22Rv1 (cell line): ENCODE data around the gene SETD7.

Experiments used
- H3K27ac ChIP-seq: fragments of 450-650 bp; 2 replicates; pipeline ENCODE4 v1.5.1; 2017
- CTCF ChIP-seq: fragments of 450-650 bp; IDR thresholded peaks from 2 replicates; pipeline ENCODE4 v1.5.1; 2017; ENCODE audit warnings: mild to moderate bottlenecking
- ZFX ChIP-seq: fragments of 450-650 bp; IDR thresholded peaks from 2 replicates; pipeline ENCODE4 v1.6.1; 2017; ENCODE audit warnings: antibody characterized with exemption, borderline replicate concordance

SETD7 gene

DNA sequence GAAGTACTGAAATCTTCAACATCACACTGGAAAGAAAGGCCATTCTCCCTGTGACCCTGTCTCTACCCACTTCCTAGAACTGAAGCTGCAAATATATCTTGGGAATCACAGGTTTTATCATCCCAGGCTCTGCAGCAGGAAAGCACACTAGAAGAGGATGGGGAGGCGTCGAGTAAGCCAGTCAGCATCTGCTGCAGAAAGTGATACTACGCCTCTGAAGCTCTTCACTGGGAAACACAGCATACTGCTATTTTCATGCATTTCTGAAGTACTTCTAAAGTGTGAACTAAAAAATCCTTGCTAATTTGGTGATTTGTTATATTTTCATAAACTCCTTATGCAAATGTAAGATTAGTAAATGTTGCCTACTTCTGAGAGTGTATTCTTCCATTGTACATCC lies 73.0 kb downstream of the SETD7 start:
- TF ChIP-seq CTCF, result no peak
- no peak for TF ChIP-seq ZFX
- H3K27ac ChIP-seq, result no peak overlapping the region

DNA sequence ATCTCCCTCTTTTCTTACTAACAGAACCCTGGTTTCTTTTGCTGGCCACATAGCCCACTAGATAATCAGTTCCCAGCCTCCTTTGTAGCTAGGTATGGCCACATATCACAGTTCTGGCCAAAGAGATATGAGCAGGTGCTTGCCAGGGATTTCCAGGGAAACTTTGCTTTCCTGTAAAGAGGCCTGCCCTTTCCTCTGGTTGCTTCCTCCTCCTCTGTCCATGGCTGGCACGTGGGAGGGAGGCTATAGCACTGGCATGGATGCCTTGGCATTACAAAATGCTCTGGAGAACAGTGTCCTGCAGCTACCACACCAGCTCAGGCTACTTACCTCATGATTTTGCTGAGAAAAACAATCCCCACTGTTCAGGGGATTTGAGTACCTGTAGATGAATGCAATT lies 74.6 kb downstream of the SETD7 start:
- H3K27ac ChIP-seq, result no peak overlapping the region
- TF ChIP-seq ZFX (no peak), CTCF (no peak)

DNA sequence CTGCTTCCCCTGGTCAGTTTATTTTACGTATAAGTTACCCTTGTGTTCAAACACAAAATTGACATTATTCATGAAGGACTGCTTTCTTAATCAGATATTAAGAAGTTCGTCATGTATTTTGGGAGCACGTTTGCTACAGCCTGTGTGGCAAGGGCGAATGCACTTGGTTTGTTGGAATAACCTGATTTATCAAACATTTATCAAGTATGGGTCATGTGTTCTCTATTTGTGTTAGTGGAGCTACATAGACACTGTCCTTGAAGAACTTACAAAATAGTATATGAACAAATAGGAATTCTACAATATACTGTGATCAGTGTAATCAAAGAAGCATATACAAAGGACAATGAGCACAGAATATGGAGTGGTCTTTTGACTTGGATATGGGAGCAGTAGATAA lies 79.7 kb downstream of the SETD7 start:
- no peak overlapping the region for H3K27ac ChIP-seq
- TF ChIP-seq ZFX, result no peak
- no peak for TF ChIP-seq CTCF

- no peak overlapping the region for H3K27ac ChIP-seq
- TF ChIP-seq ZFX (no peak), CTCF (no peak)
These were observed 83.2 kb downstream of the SETD7 start for GRCh38 chr4:139472852-139473251.

DNA sequence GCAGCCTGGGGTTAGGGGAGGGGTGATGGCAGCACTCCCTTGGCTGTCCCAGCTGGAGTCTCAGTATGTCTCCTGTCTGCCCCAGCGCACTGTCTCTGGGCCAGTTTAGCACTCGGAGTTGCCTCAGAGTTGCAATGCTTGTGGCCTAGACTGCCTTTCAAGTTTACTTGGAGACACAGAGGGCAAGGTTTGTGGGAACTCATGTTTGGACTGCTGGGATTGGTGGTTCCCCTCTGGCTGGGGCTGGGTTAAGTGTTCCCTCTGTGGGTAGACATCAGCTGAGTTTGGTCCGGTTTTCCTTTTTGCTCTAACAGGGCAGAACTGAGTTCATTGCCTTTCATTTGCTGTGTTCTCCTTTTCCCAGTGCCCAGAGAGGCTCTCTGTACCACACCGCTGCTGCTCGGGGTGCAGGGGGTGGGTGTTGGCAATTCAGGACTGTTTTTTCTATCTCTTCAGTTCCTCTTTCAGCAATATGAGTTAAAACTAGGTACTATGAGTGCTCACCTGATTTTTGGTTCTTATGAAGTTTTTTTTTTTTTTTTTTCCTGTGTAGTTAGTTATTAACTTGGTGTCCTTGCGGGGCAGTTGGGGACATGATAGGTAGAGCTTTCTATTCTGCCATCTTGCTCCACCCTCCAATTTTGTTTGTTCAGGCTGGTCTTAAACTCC lies 84.9 kb downstream of the SETD7 start:
- TF ChIP-seq CTCF (no peak), ZFX (no peak)
- no peak overlapping the region for H3K27ac ChIP-seq

- no peak for TF ChIP-seq CTCF
- TF ChIP-seq ZFX, result no peak
- H3K27ac ChIP-seq, result no peak overlapping the region
These were observed 85.7 kb downstream of the SETD7 start for GRCh38 chr4:139470295-139470694.

- H3K27ac ChIP-seq, result no peak overlapping the region; the same call in 1 of the 2 replicates
- TF ChIP-seq CTCF (no peak), ZFX (no peak)
These were observed 86.2 kb downstream of the SETD7 start for GRCh38 chr4:139469869-139470268.
